ENCODE results near the gene DUSP3. TPM values are rescaled to one million over a fixed set of nuclear protein-coding genes. Genes with fewer than 3 reads are reported as not detected.

Gene DUSP3
- total RNA-seq, 2 experiments from 2014 or later, result 10.6 to 12.6 TPM

DNA sequence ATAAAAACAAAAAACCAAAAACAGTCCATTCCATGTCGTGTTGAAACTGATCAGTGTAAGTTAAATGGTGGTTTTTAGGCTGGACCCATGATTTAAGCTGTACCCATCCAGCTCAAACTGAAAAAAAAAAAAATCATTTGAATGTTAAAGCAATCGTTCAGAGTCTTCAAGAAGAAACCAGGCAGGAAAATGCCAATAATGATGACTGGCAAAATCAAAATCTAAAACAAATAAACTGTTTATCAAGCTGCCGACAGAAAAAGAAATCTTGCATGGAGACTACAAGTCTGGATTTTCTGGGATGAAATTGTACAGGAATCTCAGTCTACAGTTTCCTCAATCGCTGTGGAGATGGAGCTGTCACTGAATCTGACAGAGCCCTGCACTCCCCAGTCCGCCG, 60.9 kb downstream of the DUSP3 start:
- H3K4me3 Mint-ChIP-seq, result peak overlapping the region; percentile 31
- H3K9me3 Mint-ChIP-seq, result no peaks in the 10 kb centered on the region
- H3K36me3 ChIP-seq (ENCODE audit: insufficient read depth, low read length), result no peaks in the 10 kb centered on the region
- H3K9me3 ChIP-seq (ENCODE audit: control insufficient read depth in 1 of 2, insufficient read depth in 1 of 2, low read length in 2 of 2), result no peaks in the 10 kb centered on the region
- H3K27me3 Mint-ChIP-seq, result peaks cover 24% of the 10 kb centered on the region
- CTCF ChIA-PET, result no interaction called here
- peaks cover 21% of the 10 kb centered on the region for H3K4me1 ChIP-seq (ENCODE audit: insufficient read depth, low read length)
- DNase-seq (no peak), ATAC-seq (ENCODE audit: poor library complexity) (no peak)
- no peaks in the 10 kb centered on the region for H3K36me3 Mint-ChIP-seq (ENCODE audit: low read depth)
- TF ChIP-seq CTCF (IDR thresholded peaks at IDR 0.05), result no peak
- H3K27ac ChIP-seq (ENCODE audit: low read depth in 1 of 2, low read length in 2 of 2), result no peak overlapping the region
- no peak overlapping the region for H3K4me3 ChIP-seq (ENCODE audit: low read length)
- H3K27ac Mint-ChIP-seq, result no peak overlapping the region
- H3K27me3 ChIP-seq (ENCODE audit: control insufficient read depth in 1 of 2, insufficient read depth in 2 of 2, low read length in 2 of 2), result peaks cover 7 to 9% of the 10 kb centered on the region in 2 experiments
- peaks cover 19% of the 10 kb centered on the region for H3K4me1 Mint-ChIP-seq (ENCODE audit: low read depth)
- intact Hi-C loops (cut with DNase I, micrococcal nuclease), result loop anchor here in 1 of 2 experiments (5.0 kb wide), 1 partner anchor 294 kb away; the partner anchor contains the start of gene TMEM101
- POLR2A ChIA-PET, result interaction anchor here (0.6 kb wide), 1 partner anchor 547 kb away, joined by 3 read pairs; no protein-coding TSS in a partner anchor

Other genes with a start within 250 kb of the DUSP3 start
- gene ETV4, start 232.6 kb downstream of the DUSP3 start, total RNA-seq, result not detected
- under 1 TPM; 0.41 to 0.50 TPM for gene MEOX1, start 117.1 kb downstream of the DUSP3 start, total RNA-seq
- not detected for gene SOST, start 20.2 kb downstream of the DUSP3 start, total RNA-seq
- gene CFAP97D1, start 1.5 kb upstream of the DUSP3 start, total RNA-seq, result not detected
- under 1 TPM in 1 of 2 experiments, not detected in 1; 0.14 TPM for gene MPP3, start 54.2 kb upstream of the DUSP3 start, total RNA-seq
- gene CD300LG, start 68.2 kb upstream of the DUSP3 start, total RNA-seq, result not detected
- 1 to 10 TPM; 3.5 to 4.0 TPM for gene MPP2, start 128.6 kb upstream of the DUSP3 start, total RNA-seq
- gene PPY, start 163.5 kb upstream of the DUSP3 start, total RNA-seq, result not detected
- not detected for gene PYY, start 175.0 kb upstream of the DUSP3 start, total RNA-seq
- under 1 TPM; 0.14 to 0.56 TPM for gene NAGS, start 225.6 kb upstream of the DUSP3 start, total RNA-seq
- gene TMEM101, start 236.0 kb upstream of the DUSP3 start, total RNA-seq, result 1 to 10 TPM; 8.8 to 9.7 TPM

All from CD4-positive, alpha-beta T cell (primary cell).